ENCODE results near the gene BOLA3.
A peak's percentile ranks its signal among the peaks of the same experiment; 100 is the strongest.
"Not testable (repeated sequence)": the region's sequence is repeated elsewhere in the genome, so short reads cannot be mapped to it uniquely, and the experiment has no call there.

Gene BOLA3, protein sequence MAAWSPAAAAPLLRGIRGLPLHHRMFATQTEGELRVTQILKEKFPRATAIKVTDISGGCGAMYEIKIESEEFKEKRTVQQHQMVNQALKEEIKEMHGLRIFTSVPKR

DNA sequence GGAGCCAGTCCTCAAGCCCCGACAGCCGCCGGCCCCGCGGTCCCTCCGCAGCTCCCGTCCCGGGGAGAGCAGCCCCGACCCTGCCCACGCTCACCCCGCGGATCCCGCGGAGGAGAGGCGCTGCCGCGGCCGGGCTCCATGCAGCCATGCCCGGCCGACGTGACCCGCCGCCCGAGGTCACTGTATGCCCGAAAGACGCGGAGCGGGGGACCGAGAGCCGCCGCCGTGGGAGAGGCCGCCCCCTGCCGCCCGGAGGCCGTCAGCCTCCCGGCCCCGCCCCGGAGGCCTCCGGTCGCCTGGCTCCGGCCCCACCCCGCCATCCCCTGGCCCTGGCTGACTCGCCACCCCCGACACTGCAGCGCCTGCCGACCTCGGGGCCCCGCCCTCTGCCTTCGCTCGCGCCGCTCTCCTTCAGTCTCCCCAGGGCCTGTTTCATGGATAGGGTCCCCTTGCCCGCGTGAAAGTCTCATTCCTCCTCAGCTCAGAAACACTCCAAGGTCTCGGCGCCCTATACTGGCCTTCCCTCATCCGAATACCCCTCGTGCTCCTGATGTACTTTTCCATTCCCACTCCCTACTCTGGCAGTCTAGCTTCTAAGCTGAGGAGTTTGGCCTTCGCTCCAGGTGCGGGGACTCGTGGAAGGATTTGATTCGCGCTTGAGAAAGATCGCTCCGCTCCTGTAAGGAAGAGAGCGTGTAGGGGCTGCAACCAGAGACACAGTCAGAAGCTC lies at the start of gene BOLA3:
Gene BOLA3, minus strand, starts transcription at position 186 of the 730 bp plus-strand sequence. Its CDS starts 38 bp downstream, at position 148.
- Mint-ChIP-seq H3K9me3 (no peaks in the 10 kb centered on the region), H3K27me3 (no peaks in the 10 kb centered on the region), H3K4me3 (no peak within 1 kb of the TSS), H3K4me1 (peaks cover 8% of the 10 kb centered on the region), H3K36me3 (peaks cover 12% of the 10 kb centered on the region), H3K27ac (no peak within 1 kb of the TSS)
- peak; percentile 89 for DNase-seq
- CTCF ChIA-PET = interaction anchor here (0.6 to 6.7 kb wide), 21 partner anchors 10 to 325 kb away, joined by 3 to 50 read pairs (median 4); partner anchors contain the start of genes DGUOK, MTHFD2 and STAMBP

DNA sequence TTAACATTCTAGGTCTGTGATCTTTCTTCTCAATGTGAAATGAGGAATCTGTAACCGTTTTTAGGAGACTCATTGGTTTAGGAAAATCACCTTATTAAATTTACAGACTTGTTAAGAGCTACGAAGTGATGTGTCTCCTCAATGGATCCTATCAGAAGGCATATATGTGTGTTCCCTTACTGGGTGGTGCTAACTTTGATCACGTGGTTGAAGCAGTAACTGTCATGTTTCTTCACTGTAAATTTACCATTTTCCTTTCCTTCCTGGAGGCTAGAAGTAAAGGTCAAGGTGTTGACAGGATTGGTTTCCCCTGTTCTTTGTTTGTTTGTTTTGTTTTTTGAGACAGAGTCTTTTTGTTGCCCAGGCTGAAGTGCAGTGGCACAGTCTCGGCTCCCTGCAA lies 49.3 kb upstream of the BOLA3 start:
- H3K36me3 Mint-ChIP-seq = peaks cover 19% of the 10 kb centered on the region
- CTCF ChIA-PET = interaction anchor here (0.9 to 4.2 kb wide), 3 partner anchors 18 to 46 kb away, joined by 3 to 32 read pairs (median 4); partner anchors contain the start of gene MOB1A
- no peak overlapping the region for H3K4me3 Mint-ChIP-seq

DNA sequence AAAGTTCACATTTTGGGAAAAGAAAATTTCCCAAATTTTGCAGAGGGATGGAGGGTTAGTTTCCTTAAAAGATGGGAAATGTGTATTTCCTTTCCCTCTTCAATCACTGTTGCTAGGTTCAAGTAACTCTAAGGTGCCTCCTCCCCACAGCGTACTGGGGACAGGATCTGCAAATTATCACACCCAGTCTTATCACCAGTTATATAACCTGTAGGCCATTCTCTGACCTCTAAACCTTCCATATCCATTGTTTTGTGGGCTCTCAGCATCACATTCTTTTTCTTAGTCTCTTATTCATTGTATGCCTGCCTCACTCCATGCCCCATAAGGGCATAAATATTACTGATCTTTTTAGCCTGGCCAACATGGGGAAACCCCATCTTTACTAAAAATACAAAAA lies 47.1 kb upstream of the BOLA3 start:
- Mint-ChIP-seq H3K27me3 (peaks cover 27% of the 10 kb centered on the region), H3K27ac (no peak overlapping the region), H3K4me3 (no peak overlapping the region), H3K4me1 (peaks cover 21% of the 10 kb centered on the region), H3K9me3 (no peaks in the 10 kb centered on the region), H3K36me3 (peaks cover 10% of the 10 kb centered on the region)
- CTCF ChIA-PET = no interaction called here
- DNase-seq = no peak

More for the DNA sequence above, 49.3 kb upstream of the BOLA3 start:
- Mint-ChIP-seq H3K4me1 (peaks cover 43% of the 10 kb centered on the region), H3K9me3 (no peaks in the 10 kb centered on the region), H3K27ac (peak overlapping the region; percentile 66), H3K27me3 (peaks cover 11% of the 10 kb centered on the region)
- no peak for DNase-seq

DNA sequence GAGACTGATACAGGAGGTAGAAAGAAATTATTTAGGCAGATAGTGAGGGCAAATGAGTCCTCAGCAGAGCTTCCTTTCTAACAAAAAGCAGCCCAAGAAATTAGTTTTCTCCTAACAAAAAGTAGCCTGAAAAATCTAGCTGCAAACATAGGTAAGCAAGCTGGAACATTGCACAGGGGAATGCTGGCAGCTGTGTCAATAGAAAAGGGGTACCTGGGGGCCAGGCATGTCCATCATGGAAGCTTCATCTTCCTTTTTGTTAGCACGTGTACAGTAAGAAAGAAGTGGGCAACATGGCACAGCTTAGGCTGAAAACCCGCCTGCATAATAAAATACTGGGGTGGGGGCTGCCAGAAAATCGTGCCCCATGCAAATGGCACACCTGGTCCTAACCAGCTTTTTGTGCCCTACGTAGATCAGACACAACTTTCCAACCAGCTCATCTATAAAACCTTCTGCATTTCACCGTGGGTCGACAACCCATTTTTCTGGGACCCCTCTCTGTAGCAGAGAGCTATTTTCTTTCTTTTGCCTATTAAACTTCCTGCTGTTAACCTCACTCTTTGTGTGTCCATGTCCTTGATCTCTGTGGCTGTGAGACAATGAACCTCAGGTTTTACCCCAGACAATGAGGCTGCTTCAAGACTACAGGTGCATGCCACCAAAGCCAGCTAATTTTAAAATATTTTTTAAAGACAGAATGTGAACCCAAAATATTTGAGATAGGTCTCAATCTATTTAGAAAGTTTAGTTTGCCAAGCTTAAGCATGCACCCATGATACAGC lies 44.1 kb upstream of the BOLA3 start:
- Mint-ChIP-seq H3K9me3 (no peaks in the 10 kb centered on the region), H3K27me3 (peaks cover 21% of the 10 kb centered on the region), H3K36me3 (no peaks in the 10 kb centered on the region), H3K4me3 (no peak overlapping the region), H3K27ac (no peak overlapping the region), H3K4me1 (peaks cover under 1% of the 10 kb centered on the region)
- no peak for DNase-seq
- CTCF ChIA-PET = interaction anchor here (1.0 to 1.2 kb wide), 2 partner anchors 12 to 13 kb away, joined by 3 to 6 read pairs; partner anchors contain the start of gene MOB1A

DNA sequence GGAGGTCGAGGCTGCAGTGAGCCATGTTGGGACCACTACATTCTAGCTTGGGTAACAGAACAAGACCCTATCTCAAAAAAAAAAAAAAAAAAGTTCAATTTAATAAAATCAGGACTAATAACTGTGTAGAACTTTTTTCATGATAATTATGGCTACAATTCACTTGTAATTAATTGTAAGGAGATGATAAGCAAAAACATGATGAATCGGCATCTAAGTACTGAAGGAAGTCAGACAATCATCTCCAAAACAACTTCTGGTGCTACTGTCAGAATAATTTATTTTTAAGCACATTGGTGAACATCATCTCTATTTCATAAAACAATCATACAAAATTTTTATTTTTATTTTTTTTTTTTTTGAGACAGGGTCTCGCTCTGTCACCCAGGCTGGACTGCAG lies 41.0 kb upstream of the BOLA3 start:
- H3K27ac Mint-ChIP-seq = no peak overlapping the region
- H3K36me3 Mint-ChIP-seq = no peaks in the 10 kb centered on the region
- no peak overlapping the region for H3K4me3 Mint-ChIP-seq
- peaks cover 2% of the 10 kb centered on the region for H3K9me3 Mint-ChIP-seq
- peaks cover 21% of the 10 kb centered on the region for H3K27me3 Mint-ChIP-seq
- peaks cover 15% of the 10 kb centered on the region for H3K4me1 Mint-ChIP-seq
- CTCF ChIA-PET = interaction anchor here (1.3 kb wide), 1 partner anchor 10 kb away, joined by 6 read pairs; the partner anchor contains the start of gene MOB1A
- no peak for DNase-seq

DNA sequence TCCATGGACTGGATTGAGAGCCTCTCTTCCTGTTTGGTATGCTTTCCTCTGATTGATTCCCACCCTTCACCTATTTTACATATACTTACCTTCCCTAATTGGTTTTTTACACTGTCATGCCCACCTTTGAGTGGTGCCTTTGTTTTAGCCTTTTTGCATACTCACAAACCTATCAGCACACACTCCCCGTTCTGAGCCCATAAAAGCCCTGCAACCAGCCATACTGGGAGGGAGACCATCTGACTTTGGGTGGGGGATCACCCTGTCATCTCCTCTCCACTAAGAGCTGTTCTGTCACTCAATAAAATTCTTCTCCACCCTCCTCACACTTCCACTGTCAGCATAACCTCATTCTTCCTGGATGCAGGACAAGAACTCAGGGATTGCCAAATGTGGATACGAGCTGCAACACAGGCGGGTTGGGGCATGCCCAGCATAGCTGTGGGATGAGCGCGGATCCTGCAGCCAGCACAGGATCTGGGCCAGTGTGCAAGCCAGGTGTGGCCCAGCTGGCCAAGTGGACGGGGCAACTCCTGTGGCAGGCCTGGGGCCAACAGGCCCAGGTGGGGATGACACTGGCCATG lies 40.4 kb upstream of the BOLA3 start:
- peaks cover 2% of the 10 kb centered on the region for H3K9me3 Mint-ChIP-seq
- H3K4me1 Mint-ChIP-seq = peaks cover 15% of the 10 kb centered on the region
- no peak overlapping the region for H3K27ac Mint-ChIP-seq
- H3K36me3 Mint-ChIP-seq = no peaks in the 10 kb centered on the region
- DNase-seq = no peak
- H3K4me3 Mint-ChIP-seq = no peak overlapping the region
- CTCF ChIA-PET = interaction anchor here (1.3 kb wide), 1 partner anchor 9 kb away, joined by 6 read pairs; the partner anchor contains the start of gene MOB1A
- H3K27me3 Mint-ChIP-seq = peaks cover 21% of the 10 kb centered on the region

DNA sequence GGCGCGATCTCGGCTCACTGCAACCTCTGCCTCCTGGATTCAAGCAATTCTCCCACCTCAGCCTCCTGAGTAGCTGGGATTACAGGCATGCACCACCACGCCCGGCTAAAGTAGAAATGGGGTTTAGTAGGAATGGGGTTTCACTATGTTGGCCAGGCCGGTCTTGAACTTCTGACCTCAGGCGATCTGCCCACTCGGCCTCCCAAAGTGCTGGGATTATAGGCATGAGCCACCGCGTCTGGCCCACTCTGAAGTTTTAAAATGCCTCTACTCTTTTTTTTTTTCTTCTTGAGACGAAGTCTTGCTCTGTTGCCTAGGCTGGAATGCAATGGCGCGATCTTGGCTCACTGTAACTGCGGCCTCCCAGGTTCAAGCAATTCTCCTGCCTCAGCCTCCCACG lies 39.0 kb upstream of the BOLA3 start:
- peaks cover 17% of the 10 kb centered on the region for H3K4me1 Mint-ChIP-seq
- H3K4me3 Mint-ChIP-seq, DNase-seq, H3K36me3 Mint-ChIP-seq, H3K27ac Mint-ChIP-seq, H3K9me3 Mint-ChIP-seq, CTCF ChIA-PET: not testable (repeated sequence)
- H3K27me3 Mint-ChIP-seq = peaks cover 13% of the 10 kb centered on the region

DNA sequence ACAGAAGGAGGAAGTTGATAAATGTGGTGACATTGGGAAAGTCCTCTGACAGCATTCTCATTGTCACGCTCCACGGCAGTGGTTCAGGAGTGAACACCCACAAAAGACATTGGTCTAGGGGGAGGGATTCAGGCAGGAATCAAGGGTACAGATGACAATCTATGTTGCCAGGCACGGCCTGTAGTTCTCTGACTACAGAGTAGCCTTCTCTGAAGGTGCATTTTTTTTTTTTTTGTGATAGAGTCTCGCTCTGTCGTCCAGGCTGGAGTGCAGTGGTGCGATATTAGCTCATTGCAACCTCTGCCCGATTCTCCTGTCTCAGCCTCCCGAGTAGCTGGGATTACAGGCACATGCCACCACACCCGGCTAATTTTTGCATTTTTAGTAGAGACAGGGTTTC lies 38.3 kb upstream of the BOLA3 start:
- Mint-ChIP-seq H3K9me3 (peaks cover 2% of the 10 kb centered on the region), H3K27me3 (peaks cover 7% of the 10 kb centered on the region), H3K27ac (peak overlapping the region; percentile 75), H3K4me1 (peaks cover 19% of the 10 kb centered on the region), H3K4me3 (no peak overlapping the region), H3K36me3 (no peaks in the 10 kb centered on the region)
- peak; percentile 39 for DNase-seq
- CTCF ChIA-PET = no interaction called here

DNA sequence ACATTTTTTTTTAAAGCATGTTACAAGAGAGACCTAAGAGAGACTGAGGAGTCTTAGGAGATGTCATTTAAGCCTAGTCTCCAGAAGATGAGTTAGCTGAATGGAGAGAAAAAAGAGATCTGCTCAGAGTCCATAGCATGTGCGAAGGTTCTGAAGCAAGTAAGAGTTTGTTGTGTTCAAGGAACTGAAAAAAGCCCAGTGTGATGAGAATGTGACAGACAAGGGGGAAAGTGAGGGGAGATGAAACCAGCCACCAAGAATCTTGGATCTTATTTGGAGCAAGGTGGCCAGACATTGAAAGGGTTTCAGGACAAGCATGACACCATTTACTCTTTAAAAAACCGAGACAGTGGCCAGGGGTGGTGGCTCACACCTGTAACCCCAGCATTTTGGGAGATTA lies 36.2 kb upstream of the BOLA3 start:
- Mint-ChIP-seq H3K9me3 (peaks cover 2% of the 10 kb centered on the region), H3K36me3 (no peaks in the 10 kb centered on the region), H3K27ac (no peak overlapping the region), H3K27me3 (no peaks in the 10 kb centered on the region), H3K4me3 (no peak overlapping the region), H3K4me1 (peaks cover 26% of the 10 kb centered on the region)
- DNase-seq = no peak
- CTCF ChIA-PET = interaction anchor here (2.5 kb wide), 1 partner anchor 15 kb away, joined by 7 read pairs; the partner anchor contains the start of gene MTHFD2

DNA sequence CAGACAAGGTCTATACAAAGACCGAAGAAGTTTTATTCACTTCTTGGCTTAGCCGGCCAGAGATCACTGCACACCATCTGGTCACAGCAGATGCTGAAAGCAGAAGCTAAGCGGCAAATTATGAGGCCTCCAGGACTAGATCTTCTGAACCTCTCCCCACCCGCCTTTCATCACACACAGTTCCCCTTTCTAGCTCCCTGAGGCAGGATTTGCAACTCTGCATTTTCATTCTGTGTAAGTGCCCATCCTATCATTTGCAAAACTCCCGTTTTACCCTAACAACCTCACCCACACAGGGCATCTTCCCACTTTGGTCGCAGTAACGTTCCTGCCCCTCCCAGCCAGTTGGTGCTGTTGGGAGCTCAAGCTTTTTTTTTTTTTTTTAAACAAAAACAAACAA lies 34.0 kb upstream of the BOLA3 start:
- H3K4me1 Mint-ChIP-seq = peaks cover 32% of the 10 kb centered on the region

DNA sequence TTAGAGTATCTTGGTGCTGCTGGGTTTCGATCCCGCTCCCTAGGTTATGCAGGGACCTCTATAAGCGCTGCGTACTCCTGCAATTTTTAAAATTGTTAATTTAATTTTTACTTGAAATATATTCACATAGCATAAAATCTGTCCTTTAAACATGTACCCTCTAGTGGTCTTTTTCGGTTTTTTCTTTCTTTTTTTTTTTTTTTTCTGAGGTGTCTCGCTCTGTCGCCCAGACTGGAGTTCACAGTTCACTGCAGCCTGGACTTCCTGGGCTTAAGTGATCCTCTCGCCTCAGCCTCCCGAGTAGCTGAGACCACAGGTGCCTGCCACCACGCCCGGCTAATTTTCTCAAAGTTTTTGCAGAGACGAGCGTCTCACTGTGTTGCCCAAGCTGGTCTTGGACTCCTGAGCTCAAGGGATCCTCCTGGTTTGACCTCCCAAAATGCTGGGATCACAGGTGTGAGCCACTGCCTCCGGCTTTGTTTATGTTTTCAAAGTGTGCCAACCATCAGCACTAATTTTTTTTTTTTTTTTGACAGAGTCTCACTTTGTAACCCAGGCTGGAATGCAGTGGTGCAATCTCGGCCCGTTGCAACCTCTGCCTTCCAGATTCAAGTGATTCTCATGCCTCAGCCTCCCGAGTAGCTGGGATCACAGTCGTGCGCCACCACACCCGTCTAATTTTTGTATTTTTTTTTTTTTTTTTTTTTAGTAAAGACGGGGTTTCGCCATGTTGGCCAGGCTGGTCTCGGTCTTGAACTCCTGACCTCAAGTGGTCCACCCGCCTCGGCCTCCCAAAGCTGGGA lies 31.6 kb upstream of the BOLA3 start:
- Mint-ChIP-seq H3K9me3 (no peaks in the 10 kb centered on the region), H3K4me3 (peak overlapping the region; percentile 86)
- DNase-seq = no peak

More for the DNA sequence above, 34.0 kb upstream of the BOLA3 start:
- H3K27ac Mint-ChIP-seq = no peak overlapping the region
- no peak overlapping the region for H3K4me3 Mint-ChIP-seq
- CTCF ChIA-PET = interaction anchor here (0.7 to 1.3 kb wide), 4 partner anchors 11 to 358 kb away, joined by 3 to 6 read pairs (median 3); no protein-coding TSS in a partner anchor
- H3K36me3 Mint-ChIP-seq = peaks cover 7% of the 10 kb centered on the region
- H3K27me3 Mint-ChIP-seq = no peaks in the 10 kb centered on the region
- H3K9me3 Mint-ChIP-seq = peaks cover 2% of the 10 kb centered on the region
- no peak for DNase-seq

DNA sequence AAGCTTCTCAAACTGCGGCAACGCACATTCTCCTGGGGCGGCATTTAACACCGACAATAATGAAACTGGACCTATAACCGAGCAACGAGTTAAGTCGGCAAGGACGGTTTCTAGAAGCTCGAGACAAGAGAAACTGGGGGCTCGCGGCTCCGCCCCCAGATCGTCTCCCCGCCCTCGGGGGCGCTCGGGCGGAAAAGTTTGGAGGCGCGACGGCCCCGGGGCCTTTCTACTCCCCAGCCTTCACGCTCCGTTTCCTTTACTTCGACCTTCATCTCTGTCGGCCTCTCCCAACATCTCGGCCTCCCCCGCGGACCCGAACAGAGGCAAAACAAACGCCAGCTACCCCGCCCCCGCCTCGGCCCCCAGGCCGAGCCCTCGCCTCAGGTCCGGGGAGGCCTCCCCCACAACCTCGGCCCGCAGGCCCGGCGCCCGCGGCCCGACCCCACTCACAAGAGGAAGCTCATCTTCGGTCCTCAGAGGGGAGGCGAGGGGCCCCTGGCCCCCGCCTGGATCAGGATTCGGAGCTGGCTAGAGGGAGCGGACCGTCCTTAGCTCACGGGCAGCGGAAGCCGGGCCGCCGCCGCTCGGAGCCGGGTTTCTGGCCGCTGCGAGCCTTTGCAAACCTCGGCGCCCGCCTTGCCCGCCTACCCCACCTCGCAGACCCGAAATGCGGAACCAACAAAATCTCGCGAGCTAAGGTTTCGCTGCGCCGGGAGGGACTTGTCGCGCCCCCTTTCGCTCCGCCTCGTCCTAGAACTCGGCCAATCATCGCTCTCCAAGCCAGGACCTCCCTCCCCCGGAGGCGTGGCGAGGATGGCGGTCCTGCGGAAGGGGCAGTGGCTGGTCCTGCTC lies 30.7 kb upstream of the BOLA3 start, which contains the start of gene MOB1A:
Gene MOB1A, minus strand, starts transcription at position 669 of the 852 bp plus-strand sequence. Its CDS starts 205 bp downstream, at position 464.
- CTCF ChIA-PET = interaction anchor here (0.7 to 3.5 kb wide), 10 partner anchors 10 to 351 kb away, joined by 3 to 32 read pairs (median 6); partner anchors contain the start of gene MTHFD2
- DNase-seq = peak; percentile 99
- Mint-ChIP-seq H3K27ac (peak within 1 kb of the TSS; percentile 92), H3K9me3 (no peaks in the 10 kb centered on the region), H3K27me3 (no peaks in the 10 kb centered on the region), H3K36me3 (peaks cover 14% of the 10 kb centered on the region), H3K4me1 (peaks cover 38% of the 10 kb centered on the region), H3K4me3 (peak within 1 kb of the TSS; percentile 86)

More for the DNA sequence above, 31.6 kb upstream of the BOLA3 start:
- H3K36me3 Mint-ChIP-seq = peaks cover 14% of the 10 kb centered on the region
- peak overlapping the region; percentile 92 for H3K27ac Mint-ChIP-seq
- H3K4me1 Mint-ChIP-seq = peaks cover 38% of the 10 kb centered on the region
- no peaks in the 10 kb centered on the region for H3K27me3 Mint-ChIP-seq
- CTCF ChIA-PET = interaction anchor here (0.7 to 3.5 kb wide), 12 partner anchors 9 to 355 kb away, joined by 3 to 32 read pairs (median 6); partner anchors contain the start of gene MTHFD2
